ENCODE data around the gene HAUS5. TPM values are rescaled to one million over a fixed set of nuclear protein-coding genes. Genes with fewer than 3 reads are reported as not detected.

HAUS5 gene
- total RNA-seq, 1 donor from 2014 or later: 15.9 TPM

DNA sequence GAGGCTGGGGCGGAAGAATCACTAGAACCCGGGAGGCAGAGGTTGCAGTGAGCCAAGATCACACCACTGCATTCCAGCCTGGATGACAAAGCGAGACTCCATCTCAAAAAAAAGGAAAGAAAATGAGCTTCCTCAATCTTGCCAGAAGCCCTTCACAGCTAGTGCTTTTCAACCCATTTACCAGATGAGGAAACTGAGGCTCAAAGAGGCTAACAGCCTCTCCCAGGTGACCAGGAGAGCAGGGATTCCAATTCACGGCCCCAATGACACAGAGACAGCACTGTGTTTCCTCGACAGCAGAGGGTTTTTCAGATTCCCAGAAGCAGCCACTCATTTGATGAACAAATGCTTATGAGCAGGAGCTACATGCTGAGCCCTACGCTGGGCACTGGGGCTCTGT lies 57.0 kb downstream of the HAUS5 start:
- H3K4me1 Mint-ChIP-seq (ENCODE audit: low read depth, unreplicated experiment): no peaks in the 10 kb centered on the region
- H3K27me3 Mint-ChIP-seq (ENCODE audit: unreplicated experiment): peaks cover 3% of the 10 kb centered on the region
- TF ChIP-seq, protein P1, sequence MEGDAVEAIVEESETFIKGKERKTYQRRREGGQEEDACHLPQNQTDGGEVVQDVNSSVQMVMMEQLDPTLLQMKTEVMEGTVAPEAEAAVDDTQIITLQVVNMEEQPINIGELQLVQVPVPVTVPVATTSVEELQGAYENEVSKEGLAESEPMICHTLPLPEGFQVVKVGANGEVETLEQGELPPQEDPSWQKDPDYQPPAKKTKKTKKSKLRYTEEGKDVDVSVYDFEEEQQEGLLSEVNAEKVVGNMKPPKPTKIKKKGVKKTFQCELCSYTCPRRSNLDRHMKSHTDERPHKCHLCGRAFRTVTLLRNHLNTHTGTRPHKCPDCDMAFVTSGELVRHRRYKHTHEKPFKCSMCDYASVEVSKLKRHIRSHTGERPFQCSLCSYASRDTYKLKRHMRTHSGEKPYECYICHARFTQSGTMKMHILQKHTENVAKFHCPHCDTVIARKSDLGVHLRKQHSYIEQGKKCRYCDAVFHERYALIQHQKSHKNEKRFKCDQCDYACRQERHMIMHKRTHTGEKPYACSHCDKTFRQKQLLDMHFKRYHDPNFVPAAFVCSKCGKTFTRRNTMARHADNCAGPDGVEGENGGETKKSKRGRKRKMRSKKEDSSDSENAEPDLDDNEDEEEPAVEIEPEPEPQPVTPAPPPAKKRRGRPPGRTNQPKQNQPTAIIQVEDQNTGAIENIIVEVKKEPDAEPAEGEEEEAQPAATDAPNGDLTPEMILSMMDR (IDR thresholded peaks at IDR 0.05; ENCODE audit: partially characterized antibody, unreplicated experiment): no peak
- no peak overlapping the region for H3K27ac Mint-ChIP-seq (ENCODE audit: unreplicated experiment)
- no peaks in the 10 kb centered on the region for H3K36me3 Mint-ChIP-seq (ENCODE audit: unreplicated experiment)
- H3K4me3 Mint-ChIP-seq (ENCODE audit: unreplicated experiment): no peak overlapping the region
- H3K9me3 Mint-ChIP-seq (ENCODE audit: unreplicated experiment): no peaks in the 10 kb centered on the region
- DNase-seq: no peak

GRCh38 chr19:35669974-35670373 lies 57.4 kb downstream of the HAUS5 start:
- H3K27ac Mint-ChIP-seq (ENCODE audit: unreplicated experiment): no peak overlapping the region
- H3K36me3 Mint-ChIP-seq (ENCODE audit: unreplicated experiment): no peaks in the 10 kb centered on the region
- H3K4me3 Mint-ChIP-seq (ENCODE audit: unreplicated experiment): no peak overlapping the region
- DNase-seq: no peak
- H3K27me3 Mint-ChIP-seq (ENCODE audit: unreplicated experiment): peaks cover 3% of the 10 kb centered on the region
- TF ChIP-seq, protein P1 (IDR thresholded peaks at IDR 0.05; ENCODE audit: partially characterized antibody, unreplicated experiment): no peak
- H3K4me1 Mint-ChIP-seq (ENCODE audit: low read depth, unreplicated experiment): no peaks in the 10 kb centered on the region
- no peaks in the 10 kb centered on the region for H3K9me3 Mint-ChIP-seq (ENCODE audit: unreplicated experiment)

DNA sequence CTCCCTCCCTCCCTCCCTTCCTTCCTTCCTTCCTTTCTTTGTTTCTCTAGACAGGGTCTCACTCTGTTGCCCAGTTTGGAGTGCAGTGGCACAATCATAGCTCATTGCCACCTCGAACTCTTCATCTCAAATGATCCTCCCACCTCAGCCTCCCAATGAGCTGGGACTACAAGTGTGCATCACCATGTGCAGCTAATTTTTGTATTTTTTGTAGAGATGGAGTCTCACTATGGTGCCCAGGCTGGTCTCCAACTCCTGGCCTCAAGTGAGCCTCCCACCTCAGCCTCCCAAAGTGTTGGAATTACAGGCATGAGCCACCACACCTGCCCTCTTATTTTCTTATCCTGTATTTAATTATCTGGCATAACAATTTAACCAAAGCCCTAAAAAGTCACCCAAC lies 58.2 kb downstream of the HAUS5 start:
- H3K27me3 Mint-ChIP-seq (ENCODE audit: unreplicated experiment): peaks cover 3% of the 10 kb centered on the region

GRCh38 chr19:35671818-35672217 lies 59.3 kb downstream of the HAUS5 start:
- no peaks in the 10 kb centered on the region for H3K9me3 Mint-ChIP-seq (ENCODE audit: unreplicated experiment)
- H3K36me3 Mint-ChIP-seq (ENCODE audit: unreplicated experiment): no peaks in the 10 kb centered on the region
- peaks cover 1% of the 10 kb centered on the region for H3K4me1 Mint-ChIP-seq (ENCODE audit: low read depth, unreplicated experiment)
- peaks cover 3% of the 10 kb centered on the region for H3K27me3 Mint-ChIP-seq (ENCODE audit: unreplicated experiment)
- H3K27ac Mint-ChIP-seq (ENCODE audit: unreplicated experiment): no peak overlapping the region
- TF ChIP-seq, protein P1 (IDR thresholded peaks at IDR 0.05; ENCODE audit: partially characterized antibody, unreplicated experiment): no peak
- H3K4me3 Mint-ChIP-seq (ENCODE audit: unreplicated experiment): no peak overlapping the region
- no peak for DNase-seq

More for the DNA sequence above, 58.2 kb downstream of the HAUS5 start:
- DNase-seq: no peak
- no peak overlapping the region for H3K4me3 Mint-ChIP-seq (ENCODE audit: unreplicated experiment)
- TF ChIP-seq, protein P1 (IDR thresholded peaks at IDR 0.05; ENCODE audit: partially characterized antibody, unreplicated experiment): no peak
- H3K27ac Mint-ChIP-seq (ENCODE audit: unreplicated experiment): no peak overlapping the region
- no peaks in the 10 kb centered on the region for H3K9me3 Mint-ChIP-seq (ENCODE audit: unreplicated experiment)
- H3K4me1 Mint-ChIP-seq (ENCODE audit: low read depth, unreplicated experiment): no peaks in the 10 kb centered on the region
- H3K36me3 Mint-ChIP-seq (ENCODE audit: unreplicated experiment): no peaks in the 10 kb centered on the region

GRCh38 chr19:35673121-35673804 lies 60.7 kb downstream of the HAUS5 start:
- H3K27me3 Mint-ChIP-seq (ENCODE audit: unreplicated experiment): peaks cover 2% of the 10 kb centered on the region

More at GRCh38 chr19:35673121-35673804, 60.7 kb downstream of the HAUS5 start:
- DNase-seq: peak; percentile 37
- H3K4me1 Mint-ChIP-seq (ENCODE audit: low read depth, unreplicated experiment): peaks cover 1% of the 10 kb centered on the region
- H3K4me3 Mint-ChIP-seq (ENCODE audit: unreplicated experiment): peak overlapping the region; percentile 34
- H3K9me3 Mint-ChIP-seq (ENCODE audit: unreplicated experiment): no peaks in the 10 kb centered on the region
- TF ChIP-seq, protein P1 (IDR thresholded peaks at IDR 0.05; ENCODE audit: partially characterized antibody, unreplicated experiment): no peak
- no peaks in the 10 kb centered on the region for H3K36me3 Mint-ChIP-seq (ENCODE audit: unreplicated experiment)
- no peak overlapping the region for H3K27ac Mint-ChIP-seq (ENCODE audit: unreplicated experiment)
